ENCODE results near the gene UTP11.

The UTP11 gene

GRCh38 chr1:38073534-38074301, 61.2 kb downstream of the UTP11 start:
- DNase-seq: no peak

GRCh38 chr1:38074302-38074677, 61.8 kb downstream of the UTP11 start:
- DNase-seq: no peak
